Right lobe of liver (tissue), 6 donors: ENCODE data around the gene TMEM134. TPM values are rescaled to one million over a fixed set of nuclear protein-coding genes. Genes with fewer than 3 reads are reported as not detected.
A peak's percentile ranks its signal among the peaks of the same experiment; 100 is the strongest.

ENCODE experiments used
- ATAC-seq, 4 donors: fragments of 200-7000 bp; cut with Tn5 transposase; one replicate each; pipeline ENCODE4 v1.9.1; 2020; ENCODE audit warnings: mild to moderate bottlenecking in 4 of 4, moderate library complexity in 4 of 4
- DNase-seq, 3 donors: peaks; one replicate each; pipeline ENCODE4 v3.0.0-alpha.2; 2020
- H3K27ac ChIP-seq, 3 donors: fragments of 200-600 bp; one replicate each; pipeline ENCODE4 v1.8.0; 2022
- H3K27me3 ChIP-seq, 2 donors: fragments of 200-600 bp; one replicate each; pipeline ENCODE4 v1.8.0; 2022
- H3K36me3 ChIP-seq, 4 donors: fragments of 200-600 bp; sonication (generic) in 1 of 4; one replicate each; pipeline versions ENCODE4 v1.5.1 to v1.8.0; 2017 to 2022; ENCODE audit warnings: control low read depth in 1 of 4
- H3K4me1 ChIP-seq, 4 donors: fragments of 200-600 bp; sonication (generic) in 1 of 4; one replicate each; pipeline versions ENCODE4 v1.5.1 to v1.8.0; 2017 to 2022; ENCODE audit warnings: control low read depth in 1 of 4
- H3K4me3 ChIP-seq, 3 donors: fragments of 200-600 bp; one replicate each; pipeline ENCODE4 v1.8.0; 2022
- H3K9me3 ChIP-seq, 4 donors: fragments of 200-600 bp; sonication (generic) in 1 of 4; one replicate each; pipeline versions ENCODE4 v1.5.1 to v1.8.0; 2017 to 2022; ENCODE audit warnings: control low read depth in 1 of 4
- POLR2A ChIP-seq: fragments of 450-650 bp; IDR thresholded peaks from one replicate; pipeline ENCODE4 v1.6.1; 2017; ENCODE audit warnings: antibody characterized with exemption, mild to moderate bottlenecking
- WGBS: methylation state at CpG from one replicate; pipeline ENCODE4 v1.1.6; 2018; ENCODE audit warnings: low coverage, low lambda C conversion rate; ENCODE audit not compliant: insufficient coverage; ENCODE audit errors: missing lambda C conversion rate; 5-methylcytosine and 5-hydroxymethylcytosine counted together
- intact Hi-C, 2 donors: fragments of 100-400 bp; cut with DNase I; formaldehyde crosslinking; loops; one replicate each; pipeline versions ENCODE4 v1.11.2 to v1.14.1; 2022
- total RNA-seq, 6 experiments: library from RNA; depleted of rRNA in 2 of 6; stranded (reverse); fragments of >200 nt in 2 of 6; fragmentation: NEBNext Ultra II Directional in 3 of 6; extraction: Animal tissue kit (Norgen Biotek cat#: 25700) in 3 of 6; gene quantifications; one replicate each; pipeline versions ENCODE4 v1.1.0 to v1.2.4, GENCODE V29; 2016 to 2023
- TF ChIP-seq, protein P1 (sequence below), 4 donors: fragments of 200-600 bp in 3 of 4; fragments of 450-650 bp in 1 of 4; IDR thresholded peaks; one replicate each; pipeline versions ENCODE4 v1.5.1 to v1.8.0; 2016 to 2022; ENCODE audit warnings: antibody characterized with exemption in 4 of 4, mild to moderate bottlenecking in 2 of 4
- donor health status: DM: no; HTN: yes; CAD: no.
- donor health status: DM: no; HTN: no; CAD: no.
- donor health status: DM: no; HTN: no; CAD: no.
- donor health status: DM: no; HTN: yes; CAD: no.
- donor health status: DM: no; HTN: yes; CAD: no.

The TMEM134 gene
- total RNA-seq, 6 experiments from 2014 or later = 29.1 to 133 (median 40.9) TPM

DNA sequence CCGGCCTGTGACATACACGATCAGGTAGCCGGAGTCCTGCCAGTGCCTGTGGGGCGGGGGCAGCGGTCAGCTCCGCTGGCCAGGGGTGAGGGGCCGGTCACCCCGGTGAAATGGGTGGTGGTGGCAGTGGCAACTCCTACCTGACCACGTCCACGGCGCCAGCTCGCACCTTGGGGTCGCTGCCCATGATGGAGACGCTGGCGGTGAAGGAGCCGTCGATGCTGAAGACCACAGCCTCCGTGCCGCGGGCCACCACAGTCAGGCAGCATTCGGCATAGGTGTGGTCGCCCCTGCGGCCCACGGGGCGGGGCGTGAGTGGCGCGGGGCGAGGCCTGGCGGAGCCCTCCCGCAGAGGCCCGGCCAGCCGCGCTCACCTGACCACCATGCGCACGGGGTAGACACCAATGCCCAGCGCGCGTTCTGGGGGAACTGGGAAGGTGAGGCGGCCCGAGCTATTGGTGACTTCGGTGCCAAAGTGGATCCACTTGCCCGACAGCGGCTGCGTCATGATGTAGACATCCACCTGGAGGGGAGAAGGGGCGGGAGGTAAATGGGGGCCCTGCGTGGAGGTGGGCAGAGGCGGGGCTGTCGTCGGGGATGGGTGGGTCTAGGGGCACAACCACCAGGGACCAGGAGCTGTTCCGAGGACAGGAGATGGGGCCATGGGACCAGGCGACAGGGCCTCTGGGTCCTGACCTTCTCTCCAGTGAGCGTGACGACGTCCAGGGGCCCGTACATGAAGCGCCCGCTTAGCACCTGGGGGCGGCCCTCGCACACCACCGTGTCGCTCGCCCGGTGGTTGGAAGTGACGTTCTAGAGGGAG lies 24.7 kb upstream of the TMEM134 start:
- H3K36me3 ChIP-seq = peaks cover 0 to 9% (median 3%) of the 10 kb centered on the region in 4 donors
- H3K27ac ChIP-seq = no peak overlapping the region
- no peaks in the 10 kb centered on the region for H3K9me3 ChIP-seq
- H3K4me3 ChIP-seq = no peak overlapping the region
- H3K27me3 ChIP-seq = no peaks in the 10 kb centered on the region
- ATAC-seq (no peak), DNase-seq (no peak)
- 97% methylated on average over 5 of the region's 65 CpGs for WGBS
- TF ChIP-seq, protein P1, sequence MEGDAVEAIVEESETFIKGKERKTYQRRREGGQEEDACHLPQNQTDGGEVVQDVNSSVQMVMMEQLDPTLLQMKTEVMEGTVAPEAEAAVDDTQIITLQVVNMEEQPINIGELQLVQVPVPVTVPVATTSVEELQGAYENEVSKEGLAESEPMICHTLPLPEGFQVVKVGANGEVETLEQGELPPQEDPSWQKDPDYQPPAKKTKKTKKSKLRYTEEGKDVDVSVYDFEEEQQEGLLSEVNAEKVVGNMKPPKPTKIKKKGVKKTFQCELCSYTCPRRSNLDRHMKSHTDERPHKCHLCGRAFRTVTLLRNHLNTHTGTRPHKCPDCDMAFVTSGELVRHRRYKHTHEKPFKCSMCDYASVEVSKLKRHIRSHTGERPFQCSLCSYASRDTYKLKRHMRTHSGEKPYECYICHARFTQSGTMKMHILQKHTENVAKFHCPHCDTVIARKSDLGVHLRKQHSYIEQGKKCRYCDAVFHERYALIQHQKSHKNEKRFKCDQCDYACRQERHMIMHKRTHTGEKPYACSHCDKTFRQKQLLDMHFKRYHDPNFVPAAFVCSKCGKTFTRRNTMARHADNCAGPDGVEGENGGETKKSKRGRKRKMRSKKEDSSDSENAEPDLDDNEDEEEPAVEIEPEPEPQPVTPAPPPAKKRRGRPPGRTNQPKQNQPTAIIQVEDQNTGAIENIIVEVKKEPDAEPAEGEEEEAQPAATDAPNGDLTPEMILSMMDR (IDR thresholded peaks at IDR 0.05) = no peak
- no peak for TF ChIP-seq POLR2A
- H3K4me1 ChIP-seq = no peaks in the 10 kb centered on the region
- intact Hi-C loops = no loop called here

DNA sequence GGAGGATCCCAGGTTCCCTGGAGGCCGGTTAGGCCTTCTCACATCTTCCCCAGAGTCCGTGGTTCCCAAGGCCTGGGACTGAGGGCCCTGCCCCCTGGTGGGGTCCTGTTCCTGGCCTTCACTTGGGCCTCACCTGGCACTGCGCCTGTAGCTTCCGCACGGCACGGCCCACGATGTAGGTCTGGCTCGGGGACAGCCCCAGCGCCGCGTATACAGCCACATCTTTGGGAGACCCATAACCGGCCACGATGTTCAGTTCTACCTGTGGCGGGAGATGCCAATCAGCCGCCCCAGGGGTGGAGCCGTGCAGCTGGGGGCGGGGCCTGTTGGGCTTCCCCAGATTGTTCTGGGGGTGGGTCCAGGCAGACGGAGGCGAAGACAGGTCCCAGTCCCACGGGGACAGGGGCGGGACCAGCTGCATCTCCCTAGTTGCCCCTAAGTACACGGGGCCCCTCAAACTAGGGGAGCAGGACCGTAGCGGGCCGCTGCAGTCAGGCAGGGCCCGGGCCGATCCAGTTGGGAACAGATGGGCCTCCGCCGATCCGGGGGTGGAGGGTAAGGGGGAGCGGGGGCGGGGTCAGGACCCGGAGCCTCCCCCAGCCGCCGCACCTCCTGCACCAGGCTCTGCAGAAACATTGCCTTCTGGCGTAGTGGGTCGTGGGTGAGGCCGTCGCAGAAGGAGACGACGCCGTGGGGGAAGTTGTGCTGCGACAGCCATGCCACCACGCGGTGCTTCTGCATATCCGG lies 23.9 kb upstream of the TMEM134 start:
- intact Hi-C loops = no loop called here
- peak in 1 of 4 donors; percentile 4 for ATAC-seq
- Histone ChIP-seq H3K27me3 (no peaks in the 10 kb centered on the region), H3K27ac (no peak overlapping the region), H3K4me3 (no peak overlapping the region), H3K9me3 (no peaks in the 10 kb centered on the region), H3K36me3 (peaks cover 0 to 11% (median 3%) of the 10 kb centered on the region in 4 donors), H3K4me1 (no peaks in the 10 kb centered on the region)
- DNase-seq = no peak
- TF ChIP-seq, protein P1 (IDR thresholded peaks at IDR 0.05) = no peak
- TF ChIP-seq POLR2A = no peak
- WGBS = 84% methylated on average over 11 of the region's 46 CpGs

DNA sequence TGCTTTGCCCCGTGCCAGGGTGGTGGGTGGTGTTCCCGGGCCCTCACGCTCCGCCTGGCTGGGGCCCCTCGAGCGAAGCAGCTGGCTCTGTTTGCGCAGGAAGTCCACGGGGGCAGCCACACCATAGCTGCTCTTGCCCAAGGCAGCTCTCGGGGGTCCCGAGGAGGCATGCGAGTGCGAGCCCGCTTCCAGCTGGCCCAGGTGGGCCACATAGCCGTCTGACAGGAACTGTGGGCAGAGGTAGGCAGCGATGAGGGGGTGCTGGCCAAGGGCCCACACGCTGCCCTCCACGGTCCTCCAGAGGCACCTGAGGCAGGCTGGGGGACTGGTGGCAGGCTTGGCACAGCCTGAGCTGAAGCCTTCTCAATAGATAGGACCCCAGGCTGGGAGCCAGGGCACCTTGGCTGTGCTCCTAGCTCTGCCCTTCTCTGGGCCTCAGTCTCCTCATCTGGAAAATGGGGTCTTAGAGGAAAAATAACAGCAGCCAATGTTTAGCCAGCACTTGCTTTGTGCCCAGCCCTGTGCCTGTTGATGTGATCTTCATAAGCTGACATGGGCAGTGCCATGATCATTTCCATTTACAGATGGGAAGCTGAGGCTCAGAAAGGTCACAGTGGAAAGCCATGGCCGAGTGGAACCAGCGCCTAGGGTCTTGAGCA lies 23.1 kb upstream of the TMEM134 start:
- Histone ChIP-seq H3K4me1 (no peaks in the 10 kb centered on the region), H3K4me3 (no peak overlapping the region), H3K9me3 (no peaks in the 10 kb centered on the region), H3K27ac (no peak overlapping the region), H3K36me3 (peaks cover 0 to 15% (median 3%) of the 10 kb centered on the region in 4 donors), H3K27me3 (no peaks in the 10 kb centered on the region)
- WGBS = 100% methylated on average over 1 of the region's 19 CpGs
- intact Hi-C loops = no loop called here
- ATAC-seq (no peak), DNase-seq (peak in 1 of 3 donors; percentile 48)
- no peak for TF ChIP-seq POLR2A
- TF ChIP-seq, protein P1 (IDR thresholded peaks at IDR 0.05) = no peak

DNA sequence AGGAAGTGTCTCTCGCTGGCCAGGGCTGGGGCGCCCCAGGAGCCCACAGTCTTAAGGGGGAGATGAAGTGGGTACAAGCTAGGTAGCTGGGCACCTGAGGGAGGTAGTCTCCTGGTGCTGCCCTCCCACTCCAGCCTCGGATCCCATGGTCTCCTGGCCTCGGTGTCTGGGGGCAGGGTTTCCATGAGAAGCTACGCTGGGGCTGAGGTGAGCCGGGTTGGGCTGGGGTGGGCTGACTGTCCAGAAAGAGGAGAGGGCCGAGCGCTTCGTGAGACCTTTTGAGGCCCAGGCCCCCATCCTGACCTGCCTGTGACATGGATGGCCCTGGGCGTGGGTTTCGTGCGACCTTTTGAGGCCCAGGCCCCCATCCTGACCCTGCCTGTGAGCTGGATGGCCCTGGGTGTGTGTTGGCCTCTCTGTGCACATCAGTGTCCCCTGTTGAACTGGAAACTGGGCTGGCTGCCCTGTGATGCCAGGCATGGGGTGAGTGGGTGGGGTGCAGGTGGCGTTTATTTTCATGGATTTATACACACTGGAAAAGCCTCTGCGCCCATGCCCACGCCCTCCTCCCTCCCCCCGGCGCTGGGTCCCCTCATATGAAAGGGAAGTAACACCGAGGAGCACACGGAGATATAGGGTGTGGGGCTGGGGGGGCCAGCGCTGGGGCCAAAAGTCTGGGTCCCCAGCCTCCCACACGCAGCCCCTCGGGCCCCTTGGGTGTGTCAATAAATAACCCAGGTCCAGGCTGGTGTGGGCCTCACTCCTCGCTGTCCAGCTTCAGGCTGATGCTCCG lies 22.4 kb upstream of the TMEM134 start:
- 71% methylated on average over 6 of the region's 24 CpGs for WGBS
- TF ChIP-seq, protein P1 (IDR thresholded peaks at IDR 0.05) = no peak
- TF ChIP-seq POLR2A = no peak
- no peak overlapping the region for H3K4me3 ChIP-seq
- intact Hi-C loops = no loop called here
- peak in 1 of 3 donors; percentile 46 for DNase-seq
- H3K27ac ChIP-seq = no peak overlapping the region
- ATAC-seq = peak in 1 of 4 donors; percentile 10
- H3K9me3 ChIP-seq = no peaks in the 10 kb centered on the region
- H3K4me1 ChIP-seq = no peaks in the 10 kb centered on the region
- peaks cover 0 to 15% (median 3%) of the 10 kb centered on the region in 4 donors for H3K36me3 ChIP-seq
- H3K27me3 ChIP-seq = no peaks in the 10 kb centered on the region
